ENCODE results near the gene RTRAF. TPM values are rescaled to one million over a fixed set of nuclear protein-coding genes. Genes with fewer than 3 reads are reported as not detected.

The RTRAF gene
- polyA plus RNA-seq, 1 donor (not counting 4 experiments of a cell fraction or from before 2014, with no cell fraction given): 255 TPM

GRCh38 chr14:51967521-51967920 lies 21.8 kb upstream of the RTRAF start:
- Histone ChIP-seq H3K27ac (ENCODE audit: control insufficient read depth, insufficient read depth, low read length) (no peak overlapping the region), H3K4me1 (ENCODE audit: control insufficient read depth, extremely low read depth, insufficient read depth, low read length) (no peaks in the 10 kb centered on the region), H4K20me1 (ENCODE audit: control insufficient read depth, extremely low read depth, insufficient read depth, low read length) (no peaks in the 10 kb centered on the region), H3K27me3 (ENCODE audit: control insufficient read depth, extremely low read depth, insufficient read depth, low read length) (peaks cover 7% of the 10 kb centered on the region), H3K9ac (ENCODE audit: control insufficient read depth, extremely low read depth, insufficient read depth, low read length) (no peak overlapping the region), H3K79me2 (ENCODE audit: control insufficient read depth, insufficient read depth, low read length) (no peaks in the 10 kb centered on the region), H3K9me3 (ENCODE audit: control insufficient read depth, low read depth, low read length) (no peaks in the 10 kb centered on the region), H3K36me3 (ENCODE audit: control insufficient read depth in 2 of 2, extremely low read depth in 1 of 2, insufficient read depth in 2 of 2, low read length in 2 of 2) (no peaks in the 10 kb centered on the region), H3K4me3 (ENCODE audit: control insufficient read depth in 2 of 3, extremely low read depth in 1 of 3, insufficient read depth in 2 of 3, low read depth in 1 of 3, low read length in 3 of 3) (no peak overlapping the region), H3K4me2 (ENCODE audit: control insufficient read depth, extremely low read depth, insufficient read depth, low read depth, low read length) (no peak overlapping the region), H2AFZ (ENCODE audit: control insufficient read depth, low read length) (no peak overlapping the region), H3K9me1 (ENCODE audit: control insufficient read depth, extremely low read depth, insufficient read depth, low read length) (no peaks in the 10 kb centered on the region)
- FAIRE-seq (no peak), DNase-seq (ENCODE audit: low read depth, low spot score) (no peak)
- TF ChIP-seq, protein P1, sequence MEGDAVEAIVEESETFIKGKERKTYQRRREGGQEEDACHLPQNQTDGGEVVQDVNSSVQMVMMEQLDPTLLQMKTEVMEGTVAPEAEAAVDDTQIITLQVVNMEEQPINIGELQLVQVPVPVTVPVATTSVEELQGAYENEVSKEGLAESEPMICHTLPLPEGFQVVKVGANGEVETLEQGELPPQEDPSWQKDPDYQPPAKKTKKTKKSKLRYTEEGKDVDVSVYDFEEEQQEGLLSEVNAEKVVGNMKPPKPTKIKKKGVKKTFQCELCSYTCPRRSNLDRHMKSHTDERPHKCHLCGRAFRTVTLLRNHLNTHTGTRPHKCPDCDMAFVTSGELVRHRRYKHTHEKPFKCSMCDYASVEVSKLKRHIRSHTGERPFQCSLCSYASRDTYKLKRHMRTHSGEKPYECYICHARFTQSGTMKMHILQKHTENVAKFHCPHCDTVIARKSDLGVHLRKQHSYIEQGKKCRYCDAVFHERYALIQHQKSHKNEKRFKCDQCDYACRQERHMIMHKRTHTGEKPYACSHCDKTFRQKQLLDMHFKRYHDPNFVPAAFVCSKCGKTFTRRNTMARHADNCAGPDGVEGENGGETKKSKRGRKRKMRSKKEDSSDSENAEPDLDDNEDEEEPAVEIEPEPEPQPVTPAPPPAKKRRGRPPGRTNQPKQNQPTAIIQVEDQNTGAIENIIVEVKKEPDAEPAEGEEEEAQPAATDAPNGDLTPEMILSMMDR (optimal IDR thresholded peaks at IDR 0.05 in 1 of 3, IDR thresholded peaks at IDR 0.05 in 1 of 3, conservative IDR thresholded peaks at IDR 0.05 in 1 of 3; ENCODE audit: extremely low read depth in 1 of 3, insufficient read depth in 2 of 3, low read length in 3 of 3): no peak
- no peak for TF ChIP-seq EZH2 (IDR thresholded peaks at IDR 0.05; ENCODE audit: low read length)
- dilution Hi-C loops (cut with MboI; ENCODE audit: extremely low pct_ligation_motif_present, low sequenced_read_pairs): no loop called here

DNA sequence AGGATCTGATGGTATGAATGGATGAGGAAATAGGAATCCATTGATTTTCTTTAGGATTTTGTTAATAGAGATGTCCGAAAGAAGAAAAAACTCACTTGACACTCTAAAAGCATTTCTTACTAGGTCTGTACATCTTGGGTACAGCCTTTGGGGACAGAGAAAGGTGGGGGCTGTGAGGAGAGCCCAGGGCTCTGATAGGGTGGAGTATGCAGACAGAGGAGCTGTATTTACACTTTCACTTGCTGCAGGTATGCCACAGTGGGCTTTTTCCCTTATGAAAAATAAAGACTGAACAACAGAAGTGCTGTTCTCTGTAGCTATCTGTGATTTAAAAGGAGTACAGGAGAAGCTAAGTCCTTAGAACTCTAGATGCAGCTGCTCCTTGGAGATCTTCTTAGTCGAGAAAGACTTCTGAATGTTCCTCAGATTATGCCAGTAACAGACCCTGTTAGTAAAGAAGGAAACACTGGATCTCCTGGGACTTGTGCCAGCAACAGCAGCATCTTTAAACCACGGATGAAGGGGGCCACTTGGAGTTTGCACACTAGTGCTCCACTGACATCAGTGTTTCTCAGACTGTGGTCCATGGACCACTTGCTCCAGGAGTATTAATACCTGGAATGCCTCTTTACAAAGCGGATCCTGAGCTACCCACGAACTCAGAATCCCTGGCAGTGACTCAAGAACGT lies 19.4 kb upstream of the RTRAF start:
- no peak overlapping the region for H2AFZ ChIP-seq (ENCODE audit: control insufficient read depth, low read length)
- no peak for DNase-seq (ENCODE audit: low read depth, low spot score)

More for the DNA sequence above, 19.4 kb upstream of the RTRAF start:
- Histone ChIP-seq H3K4me1 (ENCODE audit: control insufficient read depth, extremely low read depth, insufficient read depth, low read length) (no peaks in the 10 kb centered on the region), H3K9ac (ENCODE audit: control insufficient read depth, extremely low read depth, insufficient read depth, low read length) (no peak overlapping the region), H3K4me2 (ENCODE audit: control insufficient read depth, extremely low read depth, insufficient read depth, low read depth, low read length) (no peak overlapping the region), H3K79me2 (ENCODE audit: control insufficient read depth, insufficient read depth, low read length) (no peaks in the 10 kb centered on the region), H3K9me3 (ENCODE audit: control insufficient read depth, low read depth, low read length) (no peaks in the 10 kb centered on the region), H3K36me3 (ENCODE audit: control insufficient read depth in 2 of 2, extremely low read depth in 1 of 2, insufficient read depth in 2 of 2, low read length in 2 of 2) (no peaks in the 10 kb centered on the region), H3K9me1 (ENCODE audit: control insufficient read depth, extremely low read depth, insufficient read depth, low read length) (no peaks in the 10 kb centered on the region), H3K27me3 (ENCODE audit: control insufficient read depth, extremely low read depth, insufficient read depth, low read length) (no peaks in the 10 kb centered on the region), H4K20me1 (ENCODE audit: control insufficient read depth, extremely low read depth, insufficient read depth, low read length) (no peaks in the 10 kb centered on the region), H3K4me3 (ENCODE audit: control insufficient read depth in 2 of 3, extremely low read depth in 1 of 3, insufficient read depth in 2 of 3, low read depth in 1 of 3, low read length in 3 of 3) (no peak overlapping the region), H3K27ac (ENCODE audit: control insufficient read depth, insufficient read depth, low read length) (no peak overlapping the region)
- dilution Hi-C loops (cut with MboI; ENCODE audit: extremely low pct_ligation_motif_present, low sequenced_read_pairs): no loop called here
- no peak for FAIRE-seq
- TF ChIP-seq EZH2 (IDR thresholded peaks at IDR 0.05; ENCODE audit: low read length): no peak
- TF ChIP-seq, protein P1 (optimal IDR thresholded peaks at IDR 0.05 in 1 of 3, IDR thresholded peaks at IDR 0.05 in 1 of 3, conservative IDR thresholded peaks at IDR 0.05 in 1 of 3; ENCODE audit: extremely low read depth in 1 of 3, insufficient read depth in 2 of 3, low read length in 3 of 3): no peak
